Measurements from ENCODE around the gene BMP4. TPM values are rescaled to one million over a fixed set of nuclear protein-coding genes. Genes with fewer than 3 reads are reported as not detected.
"Not testable (repeated sequence)": the region's sequence is repeated elsewhere in the genome, so short reads cannot be mapped to it uniquely, and the experiment has no call there.

The BMP4 gene
- total and polyA plus RNA-seq, 3 experiments from 2014 or later: 0.20 TPM; not detected in 2

- Mint-ChIP-seq H3K4me3 (no peak overlapping the region), H3K4me1 (no peaks in the 10 kb centered on the region), H3K27me3 (no peaks in the 10 kb centered on the region), H3K27ac (no peak overlapping the region), H3K36me3 (no peaks in the 10 kb centered on the region), H3K9me3 (peaks cover 8 to 15% (median 10%) of the 10 kb centered on the region in 5 donors)
- H3K4me1 ChIP-seq (ENCODE audit: insufficient read depth, low read length): no peaks in the 10 kb centered on the region
- H3K4me3 ChIP-seq (ENCODE audit: low read length): no peak overlapping the region
- no peaks in the 10 kb centered on the region for H3K27me3 ChIP-seq (ENCODE audit: insufficient read depth, low read length, poor library complexity, severe bottlenecking)
- CTCF ChIA-PET: no interaction called here
- H3K36me3 ChIP-seq (ENCODE audit: insufficient read depth, low read length): no peaks in the 10 kb centered on the region
- no peak for DNase-seq
- H3K27ac ChIP-seq (ENCODE audit: low read depth, low read length): no peak overlapping the region
- no peaks in the 10 kb centered on the region for H3K9me3 ChIP-seq (ENCODE audit: low read length)
- POLR2A ChIA-PET: no interaction called here
Observed at GRCh38 chr14:53990978-53991377, 34.4 kb upstream of the BMP4 start.

- peaks cover 17 to 27% (median 21%) of the 10 kb centered on the region in 5 donors for H3K9me3 Mint-ChIP-seq
- H3K36me3 Mint-ChIP-seq; H3K27me3 Mint-ChIP-seq; H3K36me3 ChIP-seq (ENCODE audit: insufficient read depth, low read length); POLR2A ChIA-PET; CTCF ChIA-PET; DNase-seq; H3K9me3 ChIP-seq (ENCODE audit: low read length); H3K4me3 ChIP-seq (ENCODE audit: low read length); H3K4me1 ChIP-seq (ENCODE audit: insufficient read depth, low read length); H3K27ac ChIP-seq (ENCODE audit: low read depth, low read length); H3K27me3 ChIP-seq (ENCODE audit: insufficient read depth, low read length, poor library complexity, severe bottlenecking); H3K4me3 Mint-ChIP-seq; H3K27ac Mint-ChIP-seq; H3K4me1 Mint-ChIP-seq: not testable (repeated sequence)
Observed at GRCh38 chr14:53986718-53987117, 30.1 kb upstream of the BMP4 start.

- DNase-seq; H3K27me3 ChIP-seq (ENCODE audit: insufficient read depth, low read length, poor library complexity, severe bottlenecking); H3K27ac Mint-ChIP-seq; H3K36me3 ChIP-seq (ENCODE audit: insufficient read depth, low read length); H3K4me1 Mint-ChIP-seq; H3K4me1 ChIP-seq (ENCODE audit: insufficient read depth, low read length); H3K9me3 ChIP-seq (ENCODE audit: low read length); POLR2A ChIA-PET; H3K4me3 ChIP-seq (ENCODE audit: low read length); H3K27ac ChIP-seq (ENCODE audit: low read depth, low read length); H3K27me3 Mint-ChIP-seq; H3K36me3 Mint-ChIP-seq; H3K4me3 Mint-ChIP-seq; CTCF ChIA-PET: not testable (repeated sequence)
- peaks cover 17 to 27% (median 18%) of the 10 kb centered on the region in 5 donors for H3K9me3 Mint-ChIP-seq
Observed at GRCh38 chr14:53984958-53985357, 28.3 kb upstream of the BMP4 start.

- CTCF ChIA-PET: no interaction called here
- H3K9me3 Mint-ChIP-seq: peaks cover 14 to 27% (median 18%) of the 10 kb centered on the region in 5 donors
- POLR2A ChIA-PET: no interaction called here
Observed at GRCh38 chr14:53983112-53983511, 26.5 kb upstream of the BMP4 start.

GRCh38 chr14:53982546-53982945 is 25.9 kb upstream of the BMP4 start:
- Mint-ChIP-seq H3K27ac (no peak overlapping the region), H3K4me1 (no peaks in the 10 kb centered on the region), H3K9me3 (peaks cover 13 to 27% (median 17%) of the 10 kb centered on the region in 5 donors), H3K4me3 (no peak overlapping the region), H3K27me3 (no peaks in the 10 kb centered on the region), H3K36me3 (no peaks in the 10 kb centered on the region)
- Histone ChIP-seq H3K4me1 (ENCODE audit: insufficient read depth, low read length) (no peaks in the 10 kb centered on the region), H3K9me3 (ENCODE audit: low read length) (no peaks in the 10 kb centered on the region), H3K4me3 (ENCODE audit: low read length) (no peak overlapping the region), H3K36me3 (ENCODE audit: insufficient read depth, low read length) (no peaks in the 10 kb centered on the region), H3K27me3 (ENCODE audit: insufficient read depth, low read length, poor library complexity, severe bottlenecking) (no peaks in the 10 kb centered on the region), H3K27ac (ENCODE audit: low read depth, low read length) (no peak overlapping the region)
- no peak for DNase-seq
- POLR2A ChIA-PET: no interaction called here
- CTCF ChIA-PET: no interaction called here

More at GRCh38 chr14:53983112-53983511, 26.5 kb upstream of the BMP4 start:
- Histone ChIP-seq H3K4me3 (ENCODE audit: low read length) (no peak overlapping the region), H3K27ac (ENCODE audit: low read depth, low read length) (no peak overlapping the region), H3K4me1 (ENCODE audit: insufficient read depth, low read length) (no peaks in the 10 kb centered on the region), H3K9me3 (ENCODE audit: low read length) (no peaks in the 10 kb centered on the region), H3K36me3 (ENCODE audit: insufficient read depth, low read length) (no peaks in the 10 kb centered on the region), H3K27me3 (ENCODE audit: insufficient read depth, low read length, poor library complexity, severe bottlenecking) (no peaks in the 10 kb centered on the region)
- Mint-ChIP-seq H3K27me3 (no peaks in the 10 kb centered on the region), H3K27ac (no peak overlapping the region), H3K4me3 (no peak overlapping the region), H3K4me1 (no peaks in the 10 kb centered on the region), H3K36me3 (no peaks in the 10 kb centered on the region)
- DNase-seq: no peak

GRCh38 chr14:53979747-53980642 is 23.4 kb upstream of the BMP4 start:
- no peaks in the 10 kb centered on the region for H3K36me3 ChIP-seq (ENCODE audit: insufficient read depth, low read length)
- H3K27ac ChIP-seq (ENCODE audit: low read depth, low read length): no peak overlapping the region
- H3K27me3 Mint-ChIP-seq: no peaks in the 10 kb centered on the region
- H3K9me3 Mint-ChIP-seq: peaks cover 5 to 11% (median 9%) of the 10 kb centered on the region in 5 donors
- no peak overlapping the region for H3K4me3 ChIP-seq (ENCODE audit: low read length)
- no peak overlapping the region for H3K4me3 Mint-ChIP-seq
- no peaks in the 10 kb centered on the region for H3K4me1 Mint-ChIP-seq
- DNase-seq: no peak
- H3K36me3 Mint-ChIP-seq: no peaks in the 10 kb centered on the region
- ChIA-PET POLR2A (no interaction called here), CTCF (no interaction called here)
- H3K9me3 ChIP-seq (ENCODE audit: low read length): no peaks in the 10 kb centered on the region
- H3K27me3 ChIP-seq (ENCODE audit: insufficient read depth, low read length, poor library complexity, severe bottlenecking): no peaks in the 10 kb centered on the region
- H3K27ac Mint-ChIP-seq: no peak overlapping the region
- H3K4me1 ChIP-seq (ENCODE audit: insufficient read depth, low read length): no peaks in the 10 kb centered on the region

- CTCF ChIA-PET: no interaction called here
- POLR2A ChIA-PET: no interaction called here
Observed at GRCh38 chr14:53979113-53979681, 22.6 kb upstream of the BMP4 start.

GRCh38 chr14:53978194-53978593 is 21.6 kb upstream of the BMP4 start:
- no peaks in the 10 kb centered on the region for H3K36me3 ChIP-seq (ENCODE audit: insufficient read depth, low read length)
- peaks cover 0 to 1% of the 10 kb centered on the region in 2 donors for H3K27me3 Mint-ChIP-seq
- H3K4me3 ChIP-seq (ENCODE audit: low read length): no peak overlapping the region
- no peaks in the 10 kb centered on the region for H3K9me3 ChIP-seq (ENCODE audit: low read length)
- no peaks in the 10 kb centered on the region for H3K36me3 Mint-ChIP-seq
- H3K27ac ChIP-seq (ENCODE audit: low read depth, low read length): no peak overlapping the region
- no peaks in the 10 kb centered on the region for H3K4me1 Mint-ChIP-seq
- H3K9me3 Mint-ChIP-seq: peaks cover 0 to 4% (median 1%) of the 10 kb centered on the region in 5 donors
- H3K27ac Mint-ChIP-seq: no peak overlapping the region
- no peaks in the 10 kb centered on the region for H3K27me3 ChIP-seq (ENCODE audit: insufficient read depth, low read length, poor library complexity, severe bottlenecking)
- POLR2A ChIA-PET: no interaction called here
- no peak overlapping the region for H3K4me3 Mint-ChIP-seq
- CTCF ChIA-PET: no interaction called here
- DNase-seq: no peak
- no peaks in the 10 kb centered on the region for H3K4me1 ChIP-seq (ENCODE audit: insufficient read depth, low read length)

More at GRCh38 chr14:53979113-53979681, 22.6 kb upstream of the BMP4 start:
- Mint-ChIP-seq H3K4me3 (no peak overlapping the region), H3K9me3 (peaks cover 0 to 7% (median 3%) of the 10 kb centered on the region in 5 donors), H3K27ac (no peak overlapping the region), H3K4me1 (no peaks in the 10 kb centered on the region), H3K36me3 (no peaks in the 10 kb centered on the region), H3K27me3 (peaks cover 0 to 1% of the 10 kb centered on the region in 2 donors)
- Histone ChIP-seq H3K4me3 (ENCODE audit: low read length) (no peak overlapping the region), H3K27me3 (ENCODE audit: insufficient read depth, low read length, poor library complexity, severe bottlenecking) (no peaks in the 10 kb centered on the region), H3K27ac (ENCODE audit: low read depth, low read length) (no peak overlapping the region), H3K4me1 (ENCODE audit: insufficient read depth, low read length) (no peaks in the 10 kb centered on the region), H3K9me3 (ENCODE audit: low read length) (no peaks in the 10 kb centered on the region), H3K36me3 (ENCODE audit: insufficient read depth, low read length) (no peaks in the 10 kb centered on the region)
- no peak for DNase-seq

All from CD8-positive, alpha-beta memory T cell (primary cell).